ENCODE results near the gene GARIN1A. TPM values are rescaled to one million over a fixed set of nuclear protein-coding genes. Genes with fewer than 3 reads are reported as not detected.

The GARIN1A gene
- total RNA-seq, 4 donors from 2014 or later, result 1.7 to 2.8 (median 2.3) TPM

DNA sequence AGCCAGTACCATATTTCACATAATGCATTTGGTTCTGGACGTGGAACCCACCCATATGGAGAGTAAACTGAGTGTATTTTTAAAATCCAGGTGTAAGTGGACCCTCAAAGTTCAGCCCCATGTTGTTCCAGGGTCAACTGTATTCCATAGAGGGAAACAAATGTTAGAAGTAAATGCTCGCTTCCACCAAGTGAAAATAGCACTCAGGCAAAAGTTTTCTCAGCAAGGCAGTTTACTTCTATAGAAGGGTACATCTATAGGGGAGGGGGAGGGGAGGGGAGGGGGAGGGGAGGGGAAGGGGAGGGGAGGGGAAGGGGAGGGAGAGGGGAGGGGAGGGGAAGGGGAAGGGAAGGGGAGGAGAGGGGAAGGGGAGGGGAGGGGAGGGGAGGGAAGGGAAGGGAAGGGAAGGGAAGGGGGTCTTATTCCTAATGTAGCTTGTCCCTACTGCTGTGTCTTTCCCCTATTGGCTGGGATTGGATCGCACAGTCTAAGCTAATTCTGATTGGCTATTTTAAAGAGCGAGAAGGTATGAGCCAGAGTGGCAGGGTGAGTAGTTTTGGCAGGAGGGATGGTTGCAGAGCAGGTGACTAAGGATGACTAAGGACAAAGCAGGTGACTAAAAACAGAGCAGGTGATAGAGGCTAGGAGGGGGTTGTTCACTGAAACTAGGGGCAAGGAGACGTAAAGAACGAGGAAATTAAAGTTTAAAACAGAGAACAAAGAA lies 29.1 kb downstream of the GARIN1A start:
- no peak for DNase-seq (ENCODE audit: low spot score)
- no peak for ATAC-seq (ENCODE audit: low FRiP score)
- no peak for TF ChIP-seq CTCF (IDR thresholded peaks at IDR 0.05)

DNA sequence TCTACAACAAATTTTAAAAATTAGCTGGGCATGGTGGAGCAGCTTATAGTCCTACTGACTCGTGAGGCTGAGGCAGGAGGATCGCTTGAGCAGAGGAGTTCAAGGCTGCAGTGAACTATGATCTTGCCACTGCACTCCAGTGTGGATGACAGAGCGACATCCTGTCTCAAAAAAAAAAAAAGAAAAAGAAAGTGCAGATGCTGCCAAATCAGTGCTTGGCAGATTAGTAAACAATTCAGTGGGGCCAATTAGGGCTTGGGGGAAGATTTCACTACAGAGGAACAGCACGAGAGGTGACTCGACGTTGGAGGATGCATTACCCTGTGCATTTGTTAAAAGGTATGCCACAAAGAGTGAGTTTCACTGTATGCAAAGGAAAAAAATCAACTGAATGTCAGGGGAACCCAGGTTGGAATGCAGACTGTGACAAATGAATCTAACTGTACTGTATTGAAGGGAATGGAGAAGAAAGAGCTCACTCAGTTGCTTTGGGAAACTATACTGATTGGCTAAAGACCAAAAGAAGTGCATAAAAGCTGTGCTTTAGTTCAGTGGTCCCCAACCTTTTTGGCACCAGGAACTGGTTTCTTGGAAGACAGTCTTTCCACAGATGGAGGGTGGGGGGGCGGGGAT lies 31.6 kb downstream of the GARIN1A start:
- DNase-seq (ENCODE audit: low spot score) (no peak), ATAC-seq (ENCODE audit: low FRiP score) (no peak)
- TF ChIP-seq CTCF (IDR thresholded peaks at IDR 0.05), result no peak

- no peak for ATAC-seq (ENCODE audit: low FRiP score)
- no peak for TF ChIP-seq CTCF (IDR thresholded peaks at IDR 0.05)
These were observed 33.8 kb downstream of the GARIN1A start for GRCh38 chr7:128705891-128706333.

GRCh38 chr7:128707752-128708151 lies 35.7 kb downstream of the GARIN1A start:
- DNase-seq (ENCODE audit: low spot score) (no peak), ATAC-seq (ENCODE audit: low FRiP score) (no peak)
- TF ChIP-seq CTCF (IDR thresholded peaks at IDR 0.05), result no peak

More at GRCh38 chr7:128705891-128706333, 33.8 kb downstream of the GARIN1A start:
- no peak for DNase-seq (ENCODE audit: low spot score)

DNA sequence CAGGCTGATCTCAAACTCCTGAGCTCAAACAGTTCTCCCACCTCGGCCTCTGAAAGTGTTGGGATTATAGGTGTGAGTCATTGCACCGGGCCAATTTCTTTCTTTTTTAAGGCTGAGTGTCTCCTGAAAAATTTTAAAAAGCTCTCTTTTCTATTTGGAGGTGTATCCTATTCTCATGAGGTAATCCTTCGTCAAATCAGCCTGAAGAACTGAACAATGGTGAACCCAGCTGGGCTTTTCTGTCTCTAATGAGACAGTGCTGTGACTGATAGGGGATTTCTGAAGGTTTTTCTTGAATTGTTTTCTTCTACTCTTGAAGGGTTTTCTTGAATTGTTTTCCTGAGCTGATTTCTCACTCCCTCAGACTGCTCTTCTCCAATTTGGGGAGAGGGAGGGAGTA lies 36.1 kb downstream of the GARIN1A start:
- no peak for TF ChIP-seq CTCF (IDR thresholded peaks at IDR 0.05)
- no peak for DNase-seq (ENCODE audit: low spot score)
- ATAC-seq (ENCODE audit: low FRiP score), result no peak

- TF ChIP-seq CTCF (IDR thresholded peaks at IDR 0.05), result no peak
- DNase-seq (ENCODE audit: low spot score) (no peak), ATAC-seq (ENCODE audit: low FRiP score) (no peak)
These were observed 36.7 kb downstream of the GARIN1A start for GRCh38 chr7:128708824-128709223.

DNA sequence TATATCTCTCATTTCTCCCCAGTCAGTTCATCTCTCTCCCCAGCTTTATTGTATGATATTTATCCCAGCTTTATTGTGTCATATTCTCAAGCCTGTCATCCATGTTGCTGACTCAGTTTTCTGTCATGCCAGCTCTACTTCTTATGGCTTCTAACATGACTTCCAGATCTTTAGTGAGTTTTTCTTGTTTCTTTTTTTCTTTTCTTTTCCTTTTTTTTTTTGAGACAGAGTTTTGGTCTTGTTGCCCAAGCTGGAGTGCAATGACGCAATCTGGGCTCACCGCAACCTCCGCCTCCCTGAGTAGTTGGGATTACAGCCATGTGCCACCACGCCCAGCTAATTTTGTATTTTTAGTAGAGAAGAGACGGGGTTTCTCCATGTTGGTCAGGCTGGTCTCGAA lies 38.4 kb downstream of the GARIN1A start:
- TF ChIP-seq CTCF (IDR thresholded peaks at IDR 0.05), result no peak
- ATAC-seq (ENCODE audit: low FRiP score) (no peak), DNase-seq (ENCODE audit: low spot score) (no peak)

Measured in omental fat pad (tissue), 4 donors.